ENCODE data around the gene FBXO9. TPM values are rescaled to one million over a fixed set of nuclear protein-coding genes. Genes with fewer than 3 reads are reported as not detected.

Gene FBXO9
- total RNA-seq (2014; rRNA removed; shearing (Covaris generic); ENCODE audit: low replicate concordance), result 19.3 and 41.2 TPM in 2 replicates

DNA sequence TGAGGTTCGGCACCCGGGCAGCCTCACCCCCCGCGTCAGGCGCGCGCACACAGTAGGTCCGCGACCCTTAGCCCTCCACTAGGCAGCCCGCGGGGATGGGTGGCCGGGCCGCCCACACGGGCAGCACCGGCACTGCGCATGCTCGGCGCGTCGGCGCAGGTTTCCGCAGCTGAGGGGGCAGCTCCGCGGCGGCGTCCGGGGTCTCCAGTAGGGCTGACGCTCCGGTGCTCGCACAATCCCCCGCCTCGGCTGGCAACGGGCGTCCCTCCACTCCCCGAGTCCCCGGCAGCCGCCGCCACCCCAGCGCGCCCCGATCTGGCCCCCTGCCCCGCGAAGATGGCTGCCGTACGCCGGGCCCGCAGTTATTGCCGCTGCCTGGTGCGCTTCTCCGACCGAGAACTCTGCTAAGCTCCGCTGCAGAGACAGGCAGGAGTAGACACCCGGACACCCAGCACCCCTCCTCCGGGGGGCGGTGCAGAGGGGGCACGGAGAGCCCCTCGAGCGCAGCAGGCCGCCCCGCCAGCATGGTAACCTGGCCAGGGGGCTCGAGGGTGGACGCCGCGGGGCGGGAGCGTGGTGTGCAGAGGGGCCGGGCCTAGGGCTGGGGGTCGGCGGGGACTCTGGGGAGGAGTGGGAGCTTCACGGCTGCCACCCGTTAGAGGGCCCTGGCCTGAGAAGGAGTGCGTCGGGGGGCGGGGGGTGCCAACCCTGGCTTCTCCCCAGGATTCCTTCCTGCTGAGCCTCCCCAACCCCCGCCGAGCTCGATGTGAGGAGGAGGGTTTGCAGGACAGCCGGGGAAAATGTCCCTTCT, at the start of gene FBXO9:
FBXO9 (plus strand) TSS at position 139 of the 811 bp plus-strand sequence; CDS start at position 525, 386 bp downstream.
- peak within 1 kb of the TSS; percentile 78 for H3K4me3 ChIP-seq
- DNase-seq, result peak; percentile 56
- peaks cover 3% of the 10 kb centered on the region; the same call in 1 of the 2 replicates for H3K36me3 ChIP-seq
- H3K27me3 ChIP-seq, result no peaks in the 10 kb centered on the region
- H3K9me3 ChIP-seq, result no peaks in the 10 kb centered on the region

GRCh38 chr6:53015486-53015885, 49.7 kb upstream of the FBXO9 start:
- Histone ChIP-seq H3K9me3 (no peaks in the 10 kb centered on the region), H3K4me3 (no peak overlapping the region), H3K36me3 (peaks cover 31% of the 10 kb centered on the region), H3K27me3 (no peaks in the 10 kb centered on the region)
- DNase-seq, result no peak

- Histone ChIP-seq H3K27me3 (no peaks in the 10 kb centered on the region), H3K4me3 (no peak overlapping the region), H3K36me3 (peaks cover 15% of the 10 kb centered on the region), H3K9me3 (no peaks in the 10 kb centered on the region)
- DNase-seq, result no peak
These were observed 46.8 kb upstream of the FBXO9 start for GRCh38 chr6:53018446-53018845.

- peaks cover 9% of the 10 kb centered on the region for H3K36me3 ChIP-seq
- no peak overlapping the region for H3K4me3 ChIP-seq
- H3K27me3 ChIP-seq, result no peaks in the 10 kb centered on the region
- no peaks in the 10 kb centered on the region for H3K9me3 ChIP-seq
- DNase-seq, result no peak
These were observed 45.0 kb upstream of the FBXO9 start for GRCh38 chr6:53020005-53020744.

DNA sequence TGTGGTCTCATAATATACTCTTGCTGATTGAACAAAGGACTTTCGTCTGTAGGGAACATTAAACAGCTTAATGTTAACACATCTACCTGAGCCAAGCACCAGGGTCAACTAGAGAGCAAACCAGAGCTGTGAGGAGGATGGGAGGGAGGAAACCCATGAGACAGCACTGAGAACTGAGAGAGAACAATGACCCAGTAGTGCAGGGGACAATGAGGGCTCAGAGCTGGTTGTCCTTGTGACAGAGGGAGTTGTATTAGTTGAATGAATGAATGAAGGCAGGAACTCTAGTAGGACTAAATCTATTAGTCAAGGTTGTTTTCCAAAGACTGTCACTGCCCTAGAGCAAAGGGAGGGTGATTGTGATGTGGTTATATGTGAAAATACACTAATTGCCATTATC, 41.9 kb upstream of the FBXO9 start:
- no peak for DNase-seq

DNA sequence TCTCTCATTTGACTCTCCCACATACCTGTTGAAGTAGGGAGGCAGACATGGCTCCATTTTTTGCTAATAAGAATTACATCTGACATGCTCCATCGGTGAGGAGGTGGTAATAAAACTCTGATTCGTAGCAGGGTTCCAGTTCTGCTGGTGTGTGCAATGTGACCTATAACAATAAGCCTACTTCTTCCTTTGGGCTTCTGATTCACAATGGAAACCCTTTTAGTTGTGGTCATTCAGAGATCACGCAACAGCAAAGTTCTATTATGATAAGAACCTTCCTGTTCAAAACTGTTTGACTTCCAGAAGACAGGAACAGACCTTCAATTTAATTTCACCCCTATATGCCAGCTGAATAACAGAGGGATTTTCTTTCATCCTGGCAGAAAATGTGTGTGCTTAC, 38.7 kb upstream of the FBXO9 start:
- no peaks in the 10 kb centered on the region for H3K27me3 ChIP-seq
- no peak for DNase-seq
- no peak overlapping the region for H3K4me3 ChIP-seq
- no peaks in the 10 kb centered on the region for H3K9me3 ChIP-seq
- peaks cover 16% of the 10 kb centered on the region for H3K36me3 ChIP-seq

More for the DNA sequence above, 41.9 kb upstream of the FBXO9 start:
- H3K27me3 ChIP-seq, result no peaks in the 10 kb centered on the region
- H3K4me3 ChIP-seq, result no peak overlapping the region
- H3K36me3 ChIP-seq, result no peaks in the 10 kb centered on the region
- no peaks in the 10 kb centered on the region for H3K9me3 ChIP-seq

- Histone ChIP-seq H3K4me3 (no peak overlapping the region), H3K9me3 (no peaks in the 10 kb centered on the region)
These were observed 38.0 kb upstream of the FBXO9 start for GRCh38 chr6:53027131-53027718.

DNA sequence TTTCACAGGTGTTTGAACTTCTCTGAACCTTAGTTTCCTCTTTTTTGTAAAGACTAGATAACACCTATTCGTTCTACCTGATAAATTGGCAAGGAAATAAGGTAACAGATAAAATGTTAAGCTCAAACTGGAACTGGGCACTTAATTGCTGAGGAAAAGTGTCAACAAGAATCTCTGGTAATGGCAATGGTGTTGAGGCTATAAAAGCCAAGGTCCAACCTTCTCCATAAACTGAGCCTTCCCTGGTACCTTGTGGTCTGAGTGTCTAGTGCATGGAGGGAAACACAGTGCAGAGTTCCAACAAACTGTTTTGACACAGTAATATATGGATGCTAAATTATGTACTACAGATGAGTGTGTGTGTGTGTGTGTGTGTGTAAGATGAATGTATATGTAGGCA, 36.7 kb upstream of the FBXO9 start:
- no peak for DNase-seq
- Histone ChIP-seq H3K4me3 (no peak overlapping the region), H3K27me3 (no peaks in the 10 kb centered on the region), H3K9me3 (no peaks in the 10 kb centered on the region), H3K36me3 (peaks cover 17% of the 10 kb centered on the region)

More at GRCh38 chr6:53027131-53027718, 38.0 kb upstream of the FBXO9 start:
- Histone ChIP-seq H3K36me3 (peaks cover 17% of the 10 kb centered on the region), H3K27me3 (no peaks in the 10 kb centered on the region)
- DNase-seq, result no peak

GRCh38 chr6:53029257-53029656, 35.9 kb upstream of the FBXO9 start:
- Histone ChIP-seq H3K27me3 (no peaks in the 10 kb centered on the region), H3K9me3 (no peaks in the 10 kb centered on the region), H3K4me3 (no peak overlapping the region), H3K36me3 (peaks cover 17% of the 10 kb centered on the region)
- no peak for DNase-seq

DNA sequence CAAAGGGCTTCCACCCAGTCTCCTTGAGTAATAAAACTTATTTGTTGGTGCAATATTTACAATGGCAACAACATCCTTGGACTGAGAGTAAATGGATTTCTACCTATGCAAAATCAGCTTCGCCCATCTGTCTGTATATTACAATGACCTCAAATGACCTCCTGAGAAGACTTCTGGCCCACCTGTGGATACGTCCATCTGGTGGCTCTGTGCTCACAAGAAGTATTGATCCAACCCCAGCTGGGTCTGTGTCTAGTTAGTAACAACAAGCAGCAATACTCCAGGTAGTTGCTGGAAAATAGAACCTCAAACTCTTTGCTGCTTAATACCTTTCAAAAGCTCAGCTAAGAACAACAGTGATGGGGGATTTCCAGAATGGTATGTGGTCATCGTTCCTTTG, 35.4 kb upstream of the FBXO9 start:
- H3K9me3 ChIP-seq, result no peaks in the 10 kb centered on the region
- H3K4me3 ChIP-seq, result no peak overlapping the region
- H3K27me3 ChIP-seq, result no peaks in the 10 kb centered on the region
- no peak for DNase-seq
- peaks cover 21% of the 10 kb centered on the region for H3K36me3 ChIP-seq

GRCh38 chr6:53031281-53031680, 33.9 kb upstream of the FBXO9 start:
- peaks cover 31% of the 10 kb centered on the region for H3K36me3 ChIP-seq
- H3K4me3 ChIP-seq, result no peak overlapping the region
- no peaks in the 10 kb centered on the region for H3K9me3 ChIP-seq
- H3K27me3 ChIP-seq, result no peaks in the 10 kb centered on the region
- DNase-seq, result no peak

DNA sequence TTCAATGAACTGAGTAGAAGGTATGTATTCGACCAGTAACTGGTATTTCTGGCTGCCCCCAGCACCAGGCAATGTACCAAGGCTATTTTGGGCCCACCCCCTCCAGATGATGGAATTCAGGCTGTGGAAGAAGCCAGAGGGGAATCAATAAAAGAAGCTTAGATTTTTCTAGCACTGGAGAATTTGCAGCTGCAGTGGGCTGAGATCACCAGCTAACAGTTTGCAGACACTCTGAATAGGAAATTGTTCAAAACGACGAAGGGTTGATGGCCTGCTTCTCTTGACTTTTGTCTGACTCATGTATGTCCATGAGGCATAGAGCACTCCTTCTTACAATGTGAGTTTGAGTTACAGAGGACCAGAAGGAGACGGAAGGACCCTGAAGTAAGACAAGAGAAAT, 32.4 kb upstream of the FBXO9 start:
- peaks cover 31% of the 10 kb centered on the region for H3K36me3 ChIP-seq
- DNase-seq, result no peak

DNA sequence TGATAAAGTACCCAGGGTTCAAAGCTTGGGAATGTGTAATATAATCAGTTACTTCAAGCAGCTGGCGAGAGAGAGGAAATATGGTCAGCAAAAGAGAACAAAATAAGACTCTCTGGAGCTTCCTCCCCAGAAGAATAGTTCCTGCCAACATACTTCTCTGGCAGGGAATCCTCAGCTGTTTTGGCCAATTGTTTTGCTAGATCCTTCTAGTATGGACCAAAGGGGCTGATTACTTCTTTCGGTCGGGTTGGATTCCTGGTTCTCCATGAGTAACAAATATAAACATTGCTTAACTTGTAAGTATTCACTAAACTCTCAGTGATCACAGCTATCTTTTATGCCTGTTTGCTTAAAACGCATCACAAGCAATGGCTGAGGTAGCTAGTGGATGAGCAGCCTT, 31.4 kb upstream of the FBXO9 start:
- peak; percentile 61 for DNase-seq
- Histone ChIP-seq H3K27me3 (no peaks in the 10 kb centered on the region), H3K9me3 (no peaks in the 10 kb centered on the region), H3K4me3 (no peak overlapping the region), H3K36me3 (peaks cover 31% of the 10 kb centered on the region)

More for the DNA sequence above, 32.4 kb upstream of the FBXO9 start:
- H3K4me3 ChIP-seq, result no peak overlapping the region
- no peaks in the 10 kb centered on the region for H3K27me3 ChIP-seq
- H3K9me3 ChIP-seq, result no peaks in the 10 kb centered on the region

DNA sequence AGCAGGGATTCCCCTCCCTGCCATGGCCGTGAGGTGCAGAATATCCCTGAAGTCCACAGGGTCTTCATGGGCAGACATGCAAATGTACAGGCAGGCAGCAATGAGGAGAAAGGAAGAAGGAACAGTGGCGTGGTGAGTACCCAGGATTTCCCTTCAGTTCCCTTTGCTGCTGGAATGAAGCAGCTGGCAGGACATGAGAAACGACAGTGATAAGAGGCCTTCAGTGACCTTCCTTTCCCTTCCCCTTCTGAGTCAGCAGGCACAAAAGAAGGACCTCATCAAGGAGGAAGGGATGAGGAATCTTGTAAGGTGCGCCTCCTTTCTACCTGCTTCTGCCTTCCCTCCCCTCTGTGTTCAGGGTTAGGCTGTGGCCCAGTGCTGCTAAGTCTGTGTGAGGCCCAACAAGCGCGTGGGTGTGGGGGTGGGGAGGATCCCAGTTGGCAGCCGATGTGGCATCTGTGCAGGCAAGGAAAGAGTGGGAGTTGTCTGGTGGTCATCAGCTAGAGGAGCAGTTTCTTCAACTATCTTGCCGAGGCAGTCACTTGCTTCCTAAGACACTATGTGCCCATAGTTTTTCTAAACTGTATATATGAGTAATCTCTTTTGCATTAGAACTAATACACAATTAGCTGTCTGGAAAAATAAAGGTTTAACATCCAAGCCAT, 29.5 kb upstream of the FBXO9 start:
- no peak for DNase-seq
- Histone ChIP-seq H3K4me3 (no peak overlapping the region), H3K27me3 (no peaks in the 10 kb centered on the region), H3K9me3 (no peaks in the 10 kb centered on the region), H3K36me3 (peaks cover 35% of the 10 kb centered on the region)

DNA sequence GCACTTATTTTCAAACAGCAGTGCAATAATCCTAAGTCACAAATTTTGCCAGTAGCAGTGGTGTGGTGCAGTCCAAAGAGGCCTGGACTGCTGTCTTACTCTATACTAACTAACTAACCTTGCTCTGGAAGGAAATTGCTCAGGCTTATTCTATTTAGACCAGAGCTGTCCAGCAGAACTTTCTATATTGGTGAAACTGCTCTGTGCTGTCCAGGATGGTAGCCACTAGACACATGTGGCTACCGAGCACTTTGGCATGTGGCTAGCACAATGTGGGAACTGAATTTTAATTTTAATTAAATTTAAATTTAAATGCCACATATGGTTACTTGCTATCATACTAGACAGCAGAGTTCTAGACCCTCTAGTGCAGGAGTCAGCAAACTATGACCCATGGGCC, 27.1 kb upstream of the FBXO9 start:
- Histone ChIP-seq H3K4me3 (no peak overlapping the region), H3K27me3 (no peaks in the 10 kb centered on the region), H3K9me3 (no peaks in the 10 kb centered on the region), H3K36me3 (peaks cover 31% of the 10 kb centered on the region)
- no peak for DNase-seq

DNA sequence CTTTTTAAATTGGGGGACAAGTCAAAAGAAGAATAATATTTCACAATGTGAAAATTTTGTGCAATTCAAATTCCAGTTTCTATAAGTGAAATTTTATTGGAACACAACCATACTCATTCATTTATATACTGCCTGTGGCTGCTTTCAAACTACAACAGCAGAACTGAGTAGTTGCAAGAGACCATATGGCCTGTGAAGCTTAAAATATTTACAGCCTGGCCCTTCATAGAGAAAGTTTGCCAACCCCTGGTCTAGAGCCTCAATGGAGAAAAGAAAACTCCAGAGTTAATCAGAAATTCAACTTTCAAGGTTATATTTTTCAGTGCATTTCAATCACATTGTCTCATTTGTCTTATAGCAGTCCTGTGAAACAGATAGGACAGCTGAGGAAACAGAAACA, 26.6 kb upstream of the FBXO9 start:
- Histone ChIP-seq H3K4me3 (no peak overlapping the region), H3K36me3 (peaks cover 31% of the 10 kb centered on the region)
- no peak for DNase-seq

DNA sequence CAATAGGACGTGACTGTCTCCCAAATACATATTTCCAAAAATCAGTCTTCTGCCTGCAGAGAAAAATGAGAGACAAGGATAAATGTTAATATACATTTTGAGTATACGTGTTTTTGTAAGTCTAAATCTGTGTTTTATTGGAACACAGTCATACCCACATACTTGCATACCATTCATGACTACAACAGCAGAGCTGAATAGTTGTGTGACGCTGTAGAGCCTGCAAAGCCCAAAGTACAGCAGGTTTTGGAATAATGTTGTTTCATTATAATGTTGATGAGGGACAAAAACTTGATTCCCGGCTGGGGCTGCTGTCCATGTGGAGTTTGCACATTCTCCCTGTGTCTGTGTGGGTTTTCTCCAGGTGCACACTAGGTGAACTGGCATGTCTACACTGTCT, 23.8 kb upstream of the FBXO9 start:
- H3K36me3 ChIP-seq, result peaks cover 23% of the 10 kb centered on the region
- no peaks in the 10 kb centered on the region for H3K27me3 ChIP-seq
- no peaks in the 10 kb centered on the region for H3K9me3 ChIP-seq
- no peak overlapping the region for H3K4me3 ChIP-seq
- DNase-seq, result no peak

More for the DNA sequence above, 26.6 kb upstream of the FBXO9 start:
- no peaks in the 10 kb centered on the region for H3K27me3 ChIP-seq
- no peaks in the 10 kb centered on the region for H3K9me3 ChIP-seq
